Duodenal mucosa (tissue), 2 donors: ENCODE data around the gene PRICKLE4.

ENCODE experiments used
- H3K27ac ChIP-seq: one replicate; pipeline ENCODE4 v1.7.0; 2013; ENCODE audit warnings: low read depth, low read length
- H3K27me3 ChIP-seq, 2 donors: one replicate each; pipeline ENCODE4 v1.7.0; 2013; ENCODE audit warnings: low read length in 2 of 2, control low read depth in 1 of 2; ENCODE audit not compliant: insufficient read depth in 2 of 2, control insufficient read depth in 1 of 2
- H3K36me3 ChIP-seq, 2 donors: one replicate each; pipeline ENCODE4 v1.7.0; 2013; ENCODE audit warnings: low read length in 2 of 2, control low read depth in 1 of 2; ENCODE audit not compliant: insufficient read depth in 2 of 2, control insufficient read depth in 1 of 2
- H3K4me1 ChIP-seq, 2 donors: one replicate each; pipeline ENCODE4 v1.7.0; 2013; ENCODE audit warnings: low read length in 2 of 2, control low read depth in 1 of 2; ENCODE audit not compliant: insufficient read depth in 2 of 2, control insufficient read depth in 1 of 2
- H3K4me3 ChIP-seq, 2 donors: one replicate each; pipeline ENCODE4 v1.7.0; 2013; ENCODE audit warnings: low read length in 2 of 2, low read depth in 1 of 2
- H3K9ac ChIP-seq, 2 donors: one replicate each; pipeline ENCODE4 v1.7.0; 2013; ENCODE audit warnings: low read length in 2 of 2, low read depth in 1 of 2
- H3K9me3 ChIP-seq, 2 donors: one replicate each; pipeline ENCODE4 v1.7.0; 2013; ENCODE audit warnings: low read length in 2 of 2, control low read depth in 1 of 2; ENCODE audit not compliant: control insufficient read depth in 1 of 2

Gene PRICKLE4

GRCh38 chr6:41736186-41736733 is 44.3 kb upstream of the PRICKLE4 start:
- no peak overlapping the region for H3K4me3 ChIP-seq
- H3K9ac ChIP-seq, result no peak overlapping the region
- H3K27ac ChIP-seq, result no peak overlapping the region
- peaks cover 29 to 37% of the 10 kb centered on the region in 2 donors for H3K4me1 ChIP-seq
- H3K9me3 ChIP-seq, result no peaks in the 10 kb centered on the region
- no peaks in the 10 kb centered on the region for H3K27me3 ChIP-seq
- no peaks in the 10 kb centered on the region for H3K36me3 ChIP-seq

- Histone ChIP-seq H3K36me3 (no peaks in the 10 kb centered on the region), H3K27ac (no peak overlapping the region), H3K27me3 (no peaks in the 10 kb centered on the region), H3K4me3 (no peak overlapping the region), H3K9me3 (no peaks in the 10 kb centered on the region), H3K4me1 (peaks cover 33 to 39% of the 10 kb centered on the region in 2 donors), H3K9ac (no peak overlapping the region)
Measured at GRCh38 chr6:41736800-41737555, 43.6 kb upstream of the PRICKLE4 start.

GRCh38 chr6:41737591-41738130 is 42.9 kb upstream of the PRICKLE4 start:
- H3K9ac ChIP-seq, result no peak overlapping the region
- H3K27me3 ChIP-seq, result no peaks in the 10 kb centered on the region
- no peaks in the 10 kb centered on the region for H3K36me3 ChIP-seq
- no peak overlapping the region for H3K4me3 ChIP-seq
- no peaks in the 10 kb centered on the region for H3K9me3 ChIP-seq
- H3K27ac ChIP-seq, result no peak overlapping the region
- peaks cover 34 to 38% of the 10 kb centered on the region in 2 donors for H3K4me1 ChIP-seq

GRCh38 chr6:41739041-41739440 is 41.5 kb upstream of the PRICKLE4 start:
- peaks cover 22 to 25% of the 10 kb centered on the region in 2 donors for H3K4me1 ChIP-seq
- H3K9ac ChIP-seq, result no peak overlapping the region
- no peak overlapping the region for H3K27ac ChIP-seq
- no peaks in the 10 kb centered on the region for H3K9me3 ChIP-seq
- H3K4me3 ChIP-seq, result no peak overlapping the region
- no peaks in the 10 kb centered on the region for H3K36me3 ChIP-seq
- no peaks in the 10 kb centered on the region for H3K27me3 ChIP-seq

GRCh38 chr6:41740366-41741162 is 40.0 kb upstream of the PRICKLE4 start:
- H3K4me3 ChIP-seq, result no peak overlapping the region
- no peaks in the 10 kb centered on the region for H3K27me3 ChIP-seq
- H3K36me3 ChIP-seq, result no peaks in the 10 kb centered on the region
- no peaks in the 10 kb centered on the region for H3K9me3 ChIP-seq
- no peak overlapping the region for H3K9ac ChIP-seq
- H3K4me1 ChIP-seq, result peaks cover 22 to 24% of the 10 kb centered on the region in 2 donors
- H3K27ac ChIP-seq, result no peak overlapping the region

GRCh38 chr6:41741625-41742490 is 38.7 kb upstream of the PRICKLE4 start:
- Histone ChIP-seq H3K36me3 (no peaks in the 10 kb centered on the region), H3K4me1 (peaks cover 16 to 20% of the 10 kb centered on the region in 2 donors), H3K4me3 (peak overlapping the region in 1 of 2 donors; percentile 0), H3K9me3 (no peaks in the 10 kb centered on the region), H3K9ac (no peak overlapping the region), H3K27ac (peak overlapping the region; percentile 27), H3K27me3 (no peaks in the 10 kb centered on the region)

- H3K4me1 ChIP-seq, result peaks cover 16 to 20% of the 10 kb centered on the region in 2 donors
- H3K9me3 ChIP-seq, result no peaks in the 10 kb centered on the region
- no peak overlapping the region for H3K27ac ChIP-seq
- H3K9ac ChIP-seq, result no peak overlapping the region
- H3K36me3 ChIP-seq, result no peaks in the 10 kb centered on the region
- H3K27me3 ChIP-seq, result no peaks in the 10 kb centered on the region
- H3K4me3 ChIP-seq, result no peak overlapping the region
Measured at GRCh38 chr6:41743406-41744235, 37.0 kb upstream of the PRICKLE4 start.

- Histone ChIP-seq H3K4me3 (no peak overlapping the region), H3K4me1 (peaks cover 16 to 20% of the 10 kb centered on the region in 2 donors)
Measured at GRCh38 chr6:41744236-41744787, 36.3 kb upstream of the PRICKLE4 start.

GRCh38 chr6:41746107-41746506 is 34.5 kb upstream of the PRICKLE4 start:
- no peaks in the 10 kb centered on the region for H3K9me3 ChIP-seq
- H3K27me3 ChIP-seq, result no peaks in the 10 kb centered on the region
- H3K9ac ChIP-seq, result no peak overlapping the region
- peaks cover 11 to 13% of the 10 kb centered on the region in 2 donors for H3K4me1 ChIP-seq
- no peak overlapping the region for H3K4me3 ChIP-seq
- no peaks in the 10 kb centered on the region for H3K36me3 ChIP-seq
- H3K27ac ChIP-seq, result no peak overlapping the region

More at GRCh38 chr6:41744236-41744787, 36.3 kb upstream of the PRICKLE4 start:
- no peak overlapping the region for H3K9ac ChIP-seq
- H3K9me3 ChIP-seq, result no peaks in the 10 kb centered on the region
- H3K36me3 ChIP-seq, result no peaks in the 10 kb centered on the region
- no peak overlapping the region for H3K27ac ChIP-seq
- no peaks in the 10 kb centered on the region for H3K27me3 ChIP-seq
